MM.1S (cell line): ENCODE results near the gene MBOAT7.

ENCODE experiments used
- EZH2 ChIP-seq: fragments of 300-600 bp; sonication (generic); optimal IDR thresholded peaks from 2 replicates; pipeline ENCODE3; 2017; ENCODE audit warnings: low read depth, mild to moderate bottlenecking, antibody characterized with exemption, low read length, mixed read lengths
- EZH2phosphoT487 ChIP-seq: fragments of 300-600 bp; sonication (generic); IDR thresholded peaks from 2 replicates; pipeline ENCODE4 v1.6.1; 2018; ENCODE audit warnings: antibody characterized with exemption, low read length
- TF ChIP-seq, protein P1 (sequence below): fragments of 300-600 bp; sonication (generic); IDR thresholded peaks from 2 replicates; pipeline ENCODE4 v1.5.1; 2016; ENCODE audit warnings: antibody characterized with exemption, low read length, mixed read lengths

- TF ChIP-seq, protein P1, sequence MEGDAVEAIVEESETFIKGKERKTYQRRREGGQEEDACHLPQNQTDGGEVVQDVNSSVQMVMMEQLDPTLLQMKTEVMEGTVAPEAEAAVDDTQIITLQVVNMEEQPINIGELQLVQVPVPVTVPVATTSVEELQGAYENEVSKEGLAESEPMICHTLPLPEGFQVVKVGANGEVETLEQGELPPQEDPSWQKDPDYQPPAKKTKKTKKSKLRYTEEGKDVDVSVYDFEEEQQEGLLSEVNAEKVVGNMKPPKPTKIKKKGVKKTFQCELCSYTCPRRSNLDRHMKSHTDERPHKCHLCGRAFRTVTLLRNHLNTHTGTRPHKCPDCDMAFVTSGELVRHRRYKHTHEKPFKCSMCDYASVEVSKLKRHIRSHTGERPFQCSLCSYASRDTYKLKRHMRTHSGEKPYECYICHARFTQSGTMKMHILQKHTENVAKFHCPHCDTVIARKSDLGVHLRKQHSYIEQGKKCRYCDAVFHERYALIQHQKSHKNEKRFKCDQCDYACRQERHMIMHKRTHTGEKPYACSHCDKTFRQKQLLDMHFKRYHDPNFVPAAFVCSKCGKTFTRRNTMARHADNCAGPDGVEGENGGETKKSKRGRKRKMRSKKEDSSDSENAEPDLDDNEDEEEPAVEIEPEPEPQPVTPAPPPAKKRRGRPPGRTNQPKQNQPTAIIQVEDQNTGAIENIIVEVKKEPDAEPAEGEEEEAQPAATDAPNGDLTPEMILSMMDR, result no peak
- TF ChIP-seq EZH2 (no peak), EZH2phosphoT487 (no peak)
Observed at GRCh38 chr19:54158812-54159351, 30.5 kb downstream of the MBOAT7 start.
